ENCODE data around the gene DTNB.

Gene DTNB

GRCh38 chr2:25446122-25446521, 227.3 kb downstream of the DTNB start:
- H3K27ac ChIP-seq: no peak overlapping the region
- TF ChIP-seq CTCF (conservative IDR thresholded peaks at IDR 0.05): no peak
- TF ChIP-seq ZFX (IDR thresholded peaks at IDR 0.05): no peak

DNA sequence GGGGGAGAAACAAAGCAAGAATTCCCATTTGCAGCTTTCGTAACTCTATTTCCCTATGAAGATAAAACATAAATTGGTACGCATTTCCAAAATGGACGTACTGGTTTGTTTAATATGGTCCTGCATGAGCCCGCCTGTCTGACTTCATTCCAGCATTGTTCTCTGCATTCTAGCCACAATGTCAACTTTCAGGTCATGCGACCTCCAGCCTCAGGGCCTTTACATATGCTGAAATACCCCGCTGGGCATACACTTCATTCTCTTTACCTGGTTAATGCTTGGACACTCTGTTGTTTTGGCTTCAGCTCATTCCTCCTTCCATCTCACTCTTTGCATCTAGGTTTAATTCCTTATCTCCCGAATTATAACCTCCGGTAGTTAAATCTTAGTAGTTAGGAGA, 227.9 kb downstream of the DTNB start:
- H3K27ac ChIP-seq: no peak overlapping the region
- TF ChIP-seq ZFX (IDR thresholded peaks at IDR 0.05) (no peak), CTCF (conservative IDR thresholded peaks at IDR 0.05) (no peak)

DNA sequence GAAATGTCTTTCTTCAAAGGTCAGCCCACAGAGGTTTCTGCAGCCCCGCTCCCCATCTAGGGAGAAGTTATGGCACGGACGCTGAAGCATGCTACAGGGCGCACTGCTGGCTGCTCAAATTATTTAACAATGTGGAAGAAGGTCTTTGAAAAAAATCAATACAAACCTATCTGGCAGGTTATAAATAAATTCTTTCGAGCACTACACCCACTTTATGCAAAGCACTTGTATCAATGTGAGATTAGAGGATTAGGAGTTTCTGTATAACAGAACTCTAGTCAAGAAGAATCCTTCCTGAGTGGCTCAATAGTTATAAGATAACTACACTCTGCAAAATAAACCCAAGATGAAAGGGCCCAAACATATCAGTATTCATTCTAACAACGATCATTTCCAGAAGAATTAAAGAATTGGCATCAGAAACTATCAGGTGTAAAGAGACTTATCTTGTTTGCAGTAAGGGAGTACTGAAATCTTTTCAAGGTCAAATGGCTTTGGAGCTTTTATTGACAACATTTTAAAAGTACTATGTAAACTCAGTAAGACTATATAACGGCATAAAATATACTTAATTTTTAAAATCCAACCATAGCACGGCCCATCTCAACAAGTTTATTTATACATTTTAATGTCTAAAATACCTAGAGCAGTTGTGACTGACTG, 228.6 kb downstream of the DTNB start:
- no peak for TF ChIP-seq CTCF (conservative IDR thresholded peaks at IDR 0.05)
- no peak for TF ChIP-seq ZFX (IDR thresholded peaks at IDR 0.05)
- H3K27ac ChIP-seq: no peak overlapping the region

GRCh38 chr2:25443766-25444165, 229.6 kb downstream of the DTNB start:
- TF ChIP-seq ZFX (IDR thresholded peaks at IDR 0.05) (no peak), CTCF (conservative IDR thresholded peaks at IDR 0.05) (no peak)
- H3K27ac ChIP-seq: no peak overlapping the region

DNA sequence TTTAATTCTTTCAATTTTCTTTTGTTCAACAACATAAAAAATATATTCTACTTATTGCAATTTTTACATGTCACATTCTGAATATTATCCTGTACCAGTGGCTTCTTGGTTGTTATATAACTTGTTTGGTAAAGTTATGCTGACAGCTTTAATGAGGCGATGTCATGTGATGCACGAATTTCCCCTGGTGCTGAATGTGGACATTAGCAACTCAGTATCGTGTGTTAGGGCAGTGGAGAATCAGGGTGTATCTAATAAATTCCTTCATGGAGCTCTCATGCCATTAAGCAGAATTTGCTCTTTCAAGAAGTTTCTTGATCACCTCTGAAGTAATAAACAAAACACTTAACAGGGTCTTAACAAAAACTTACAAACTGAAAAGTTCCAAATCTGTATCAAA, 232.0 kb downstream of the DTNB start:
- no peak overlapping the region for H3K27ac ChIP-seq
- no peak for TF ChIP-seq ZFX (IDR thresholded peaks at IDR 0.05)
- TF ChIP-seq CTCF (conservative IDR thresholded peaks at IDR 0.05): no peak

GRCh38 chr2:25438793-25439192, 234.6 kb downstream of the DTNB start:
- H3K27ac ChIP-seq: no peak overlapping the region
- no peak for TF ChIP-seq CTCF (conservative IDR thresholded peaks at IDR 0.05)
- no peak for TF ChIP-seq ZFX (IDR thresholded peaks at IDR 0.05)

GRCh38 chr2:25437881-25438662, 235.3 kb downstream of the DTNB start:
- H3K27ac ChIP-seq: no peak overlapping the region
- no peak for TF ChIP-seq ZFX (IDR thresholded peaks at IDR 0.05)

All from C4-2B (cell line).